ENCODE measurements around the gene DEXI. TPM values are rescaled to one million over a fixed set of nuclear protein-coding genes. Genes with fewer than 3 reads are reported as not detected.

Gene DEXI
- total RNA-seq (2014; rRNA removed) = 50.7 and 62.3 TPM in 2 replicates
- polyA plus RNA-seq (2012) = 32.7 TPM

DNA sequence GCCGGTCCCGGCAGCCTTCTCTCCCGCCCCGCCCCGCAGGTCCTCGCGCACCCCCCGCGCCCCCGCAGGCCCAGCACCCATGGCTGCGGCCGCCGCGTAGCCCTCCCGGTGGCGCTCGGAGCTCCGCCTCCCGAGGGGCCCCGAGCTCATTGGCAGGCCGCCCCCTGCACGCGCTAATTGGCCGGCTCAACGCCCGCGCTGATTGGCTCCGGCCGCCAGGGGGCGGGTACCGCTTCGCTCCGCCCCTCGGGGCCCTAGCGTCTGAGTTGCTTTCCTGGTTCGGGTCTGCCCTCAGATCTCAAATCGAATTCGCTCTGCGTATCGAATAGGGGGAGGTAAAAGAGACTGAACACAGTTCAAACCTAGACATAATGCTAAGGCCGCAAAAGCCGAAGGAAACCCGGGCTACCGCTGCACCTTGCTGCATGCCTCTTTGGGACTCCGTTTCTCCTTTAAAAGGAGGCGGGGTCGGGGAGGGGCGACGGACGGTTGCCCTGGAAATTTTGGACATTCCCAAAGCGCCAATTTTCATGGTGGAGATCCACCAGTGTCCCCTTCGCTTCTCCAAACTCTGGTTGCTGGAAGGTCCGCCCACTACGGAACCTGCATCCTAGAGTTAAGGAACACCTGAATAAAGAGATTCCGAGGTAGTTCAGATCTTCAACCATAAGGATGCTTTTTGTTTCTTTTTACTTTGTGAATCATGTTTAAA is at the start of gene DEXI:
Gene DEXI (minus strand): TSS at position 117 of the 712 bp plus-strand sequence. CDS start 463 bp downstream, outside the sequence.
- DNase-seq (ENCODE audit: low read depth) = peak; percentile 85

DNA sequence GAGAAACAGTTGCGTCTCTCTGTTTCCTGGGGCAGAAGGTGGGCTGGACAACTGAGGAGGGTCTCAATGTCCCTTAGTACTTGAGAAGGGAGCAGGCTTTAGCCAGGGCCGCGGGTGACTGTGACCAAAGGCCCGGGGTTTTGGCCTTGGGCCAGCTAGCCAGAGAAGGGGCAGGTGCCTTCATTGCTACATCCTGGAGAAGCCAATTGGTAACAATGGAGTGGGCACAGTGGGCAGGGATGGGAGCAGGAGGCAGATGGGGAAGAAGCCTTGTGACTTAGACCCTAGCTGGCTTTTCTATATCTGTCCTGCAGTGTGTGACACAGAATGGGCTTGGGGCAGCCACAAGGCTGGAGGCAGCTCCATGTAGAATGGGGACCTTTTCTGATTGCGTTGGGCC is 48.1 kb upstream of the DEXI start:
- DNase-seq (ENCODE audit: low read depth) = no peak

DNA sequence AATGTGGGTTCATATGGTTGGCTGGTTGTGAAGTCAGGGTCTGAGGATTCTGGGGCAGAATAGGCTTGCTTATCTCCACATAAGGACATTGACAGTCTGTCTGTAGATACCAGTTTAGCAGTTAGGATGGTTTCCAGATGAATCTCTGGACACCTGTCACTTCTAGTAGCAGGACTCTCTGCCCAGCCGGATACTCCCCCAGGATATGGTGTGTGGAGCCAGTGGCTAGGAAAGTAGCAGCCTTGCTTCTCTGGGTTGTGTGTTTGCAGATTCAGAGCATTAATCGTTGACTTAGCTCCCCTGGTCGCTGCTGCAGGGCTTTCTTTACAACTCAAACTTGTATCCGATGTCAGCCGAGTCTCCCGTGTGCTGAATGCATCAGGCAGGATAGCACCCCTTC is 47.3 kb upstream of the DEXI start:
- DNase-seq (ENCODE audit: low read depth) = no peak

DNA sequence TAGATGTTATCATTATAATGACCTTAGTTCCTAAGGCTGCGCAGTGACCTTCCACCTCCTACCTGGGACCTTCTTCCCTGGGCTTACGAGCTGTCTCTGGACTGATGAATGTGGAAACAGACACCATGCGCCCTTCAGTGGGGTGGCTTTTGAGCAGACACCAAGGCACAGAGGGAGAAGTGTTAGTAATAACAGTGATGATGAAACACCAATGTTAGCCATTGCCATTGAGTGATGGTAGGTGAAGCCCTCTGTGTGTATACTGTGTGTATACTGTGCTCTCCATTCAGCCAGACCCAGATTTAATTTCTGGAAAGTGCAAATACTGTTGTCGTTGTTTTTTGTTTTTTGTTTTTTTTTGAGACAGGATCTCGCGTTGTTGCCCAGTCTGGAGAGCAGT is 46.6 kb upstream of the DEXI start:
- DNase-seq (ENCODE audit: low read depth) = no peak

DNA sequence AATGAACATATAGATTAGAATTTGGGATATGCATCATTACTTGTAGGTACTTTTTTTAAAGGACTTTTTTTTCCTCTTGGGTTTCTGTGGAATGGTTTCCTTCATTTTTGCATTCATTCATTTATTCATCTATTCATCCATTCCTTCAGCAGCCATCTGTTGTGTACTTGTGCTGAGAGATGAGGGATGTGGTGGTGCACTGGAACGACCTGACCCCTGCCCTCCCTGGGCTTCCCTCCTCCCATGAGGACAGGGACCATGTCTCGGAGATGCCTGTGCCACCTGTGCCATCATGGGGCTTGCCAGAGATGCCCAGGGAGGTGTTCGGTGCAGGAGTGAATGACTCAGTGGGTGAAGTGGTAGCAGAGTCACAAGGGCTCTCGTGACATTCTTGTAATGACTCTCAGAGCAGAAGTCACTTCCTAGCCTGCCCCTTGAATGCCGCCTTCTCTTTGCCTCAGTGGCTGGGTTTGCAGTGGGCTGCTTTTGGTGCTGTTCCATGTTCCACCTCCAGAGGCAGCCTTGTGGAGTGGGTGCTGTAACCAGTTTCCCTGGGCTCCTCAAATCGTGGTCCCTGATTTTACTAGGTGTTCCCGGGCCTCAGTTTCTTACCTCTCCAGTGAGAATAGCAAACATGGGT is 46.0 kb upstream of the DEXI start:
- no peak for DNase-seq (ENCODE audit: low read depth)

DNA sequence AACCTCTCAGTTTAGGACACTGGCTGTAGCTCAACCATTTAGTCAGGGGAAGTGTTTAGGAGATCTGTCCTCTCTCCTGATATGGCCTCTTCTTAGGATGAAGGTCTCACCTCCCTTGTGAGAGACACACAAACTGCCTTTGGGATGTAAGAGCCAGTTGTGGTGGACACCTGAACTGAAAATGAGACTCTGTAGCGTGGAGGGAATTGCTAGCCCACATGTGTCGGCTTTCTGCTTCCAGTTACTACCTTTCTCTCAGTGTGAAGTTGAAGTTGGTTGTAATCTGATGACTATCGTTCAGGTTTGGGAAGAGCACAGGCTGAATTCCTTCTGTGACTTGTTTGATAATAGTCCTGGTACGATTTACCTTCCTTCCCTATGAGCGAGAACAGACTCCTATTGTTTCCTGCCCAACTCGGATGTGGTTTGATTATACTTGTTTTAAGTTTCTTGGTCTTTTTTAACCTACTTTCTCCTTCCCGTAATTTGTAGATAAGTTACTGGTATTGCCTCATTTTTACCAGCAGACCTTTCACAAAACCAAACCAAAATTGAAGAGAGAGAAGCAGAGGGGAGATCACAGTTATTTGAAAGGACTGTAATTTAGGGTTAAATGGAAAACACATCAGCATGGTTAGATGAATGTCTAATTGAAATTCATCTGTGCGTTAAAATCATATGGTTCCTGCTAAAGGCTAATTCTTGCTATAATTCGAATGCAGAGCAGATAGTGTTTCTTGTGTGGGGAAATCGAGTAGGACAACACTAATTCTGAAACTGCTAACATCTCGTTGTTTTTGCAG is 45.3 kb upstream of the DEXI start:
- no peak for DNase-seq (ENCODE audit: low read depth)

DNA sequence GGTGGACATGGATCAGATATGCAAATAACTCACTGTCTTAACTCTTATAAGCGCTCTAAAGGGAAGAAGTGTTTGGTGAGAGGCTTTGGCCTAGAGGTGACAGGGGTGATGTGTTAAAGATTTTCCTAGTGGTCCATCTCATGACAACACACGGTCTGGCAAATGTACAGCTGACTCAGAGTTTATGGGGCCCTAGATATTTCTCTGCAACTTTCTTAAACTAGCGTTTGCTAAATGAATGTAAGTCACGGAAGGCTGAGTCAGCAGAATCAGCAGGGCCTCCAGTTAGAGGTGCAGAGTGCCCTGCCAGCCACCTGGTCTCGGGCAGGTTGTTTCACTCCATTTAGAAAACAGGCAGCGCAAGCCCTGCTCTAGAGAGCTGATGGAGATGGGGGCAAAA is 42.2 kb upstream of the DEXI start:
- peak; percentile 60 for DNase-seq (ENCODE audit: low read depth)

DNA sequence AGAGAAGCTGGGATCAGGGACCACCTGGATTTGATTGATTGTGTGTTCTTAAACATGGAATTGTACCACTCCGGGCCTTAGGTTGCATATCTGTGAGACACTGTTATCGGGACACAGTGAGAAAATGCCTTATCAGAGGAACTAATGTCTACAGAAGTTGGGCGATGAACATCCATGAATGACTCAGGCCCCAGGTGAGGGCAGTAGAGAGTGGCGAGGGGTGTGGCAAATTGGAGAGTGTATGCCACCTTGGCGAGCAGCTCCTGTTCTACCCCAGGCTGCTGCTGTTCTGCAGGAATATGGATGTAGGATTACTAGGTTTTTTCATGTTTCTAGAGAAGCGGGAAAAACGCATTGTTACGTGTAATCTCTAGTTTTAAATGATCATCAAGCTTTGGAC is 40.9 kb upstream of the DEXI start:
- no peak for DNase-seq (ENCODE audit: low read depth)

DNA sequence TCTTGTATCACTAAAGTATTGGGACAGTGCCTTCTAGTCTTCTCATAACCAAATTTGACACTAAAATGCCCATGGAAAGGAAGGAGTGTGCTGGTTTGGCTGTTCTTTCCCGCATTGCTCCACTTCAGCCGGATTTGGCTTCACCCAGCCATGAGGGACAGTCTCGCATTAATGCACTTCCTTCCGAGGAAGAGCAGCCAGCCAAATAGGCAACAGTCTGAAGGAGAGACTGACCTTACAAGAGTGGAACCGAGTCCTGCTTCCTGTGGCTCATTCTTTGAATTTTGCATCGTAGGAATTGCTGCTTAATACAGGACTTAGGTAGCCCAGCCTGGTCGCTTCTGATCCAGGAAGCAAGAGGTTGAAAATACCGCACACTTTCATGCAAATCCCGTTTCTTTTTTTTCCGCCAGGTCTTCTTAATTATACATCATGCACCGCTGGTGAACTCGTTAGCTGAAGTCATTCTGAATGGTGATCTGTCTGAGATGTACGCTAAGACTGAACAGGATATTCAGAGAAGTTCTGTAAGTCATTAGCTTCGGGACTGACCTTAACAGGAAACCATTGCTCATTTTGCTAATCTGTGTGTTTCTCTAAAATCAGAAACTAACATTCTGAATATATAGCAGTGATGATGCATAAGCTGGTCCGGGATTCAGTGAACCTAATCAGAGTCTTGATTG is 40.3 kb upstream of the DEXI start:
- DNase-seq (ENCODE audit: low read depth) = no peak

DNA sequence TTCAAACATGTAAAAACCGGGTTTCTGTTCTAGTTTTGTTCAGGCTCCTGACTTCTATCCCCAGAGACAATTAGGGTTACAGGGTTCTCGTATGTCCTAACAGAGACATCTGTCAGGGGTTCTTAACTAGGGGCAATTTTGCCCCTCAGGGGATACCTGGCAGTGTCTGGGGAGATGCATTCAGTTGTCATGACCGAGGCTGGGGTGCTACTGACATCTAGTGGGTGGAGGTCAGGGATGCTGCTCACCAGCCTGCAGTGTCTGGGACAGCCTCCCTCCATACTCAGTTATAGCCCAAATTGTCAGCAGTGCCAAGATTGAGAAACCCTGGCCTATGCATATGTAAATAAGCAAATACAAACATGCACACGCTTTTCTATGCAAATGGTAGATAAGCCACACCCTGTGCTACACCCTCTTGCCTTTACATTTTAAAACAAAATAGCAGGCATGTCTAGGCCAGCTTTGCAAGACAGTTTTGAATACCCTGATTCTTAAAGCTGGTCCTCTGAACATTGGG is 39.5 kb upstream of the DEXI start:
- DNase-seq (ENCODE audit: low read depth) = no peak

DNA sequence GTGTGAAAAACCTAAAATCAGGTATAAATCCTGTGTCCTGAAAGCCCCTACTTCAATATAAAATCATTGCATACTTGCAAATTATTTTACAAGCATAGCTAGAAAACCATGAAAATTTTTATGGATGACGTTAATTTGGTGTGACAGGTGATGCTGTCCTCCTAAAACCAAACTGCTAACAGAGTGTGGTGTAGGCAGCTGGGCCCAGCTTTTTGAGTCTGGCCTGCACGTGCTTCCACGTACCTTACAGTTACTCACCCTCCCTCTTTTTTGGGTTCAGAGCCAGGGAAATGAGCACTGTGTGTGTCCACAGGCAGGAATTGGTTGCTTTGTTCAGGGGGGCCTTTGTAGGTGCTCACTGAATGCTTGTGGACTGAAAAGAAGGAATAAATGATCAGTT is 38.5 kb upstream of the DEXI start:
- no peak for DNase-seq (ENCODE audit: low read depth)

DNA sequence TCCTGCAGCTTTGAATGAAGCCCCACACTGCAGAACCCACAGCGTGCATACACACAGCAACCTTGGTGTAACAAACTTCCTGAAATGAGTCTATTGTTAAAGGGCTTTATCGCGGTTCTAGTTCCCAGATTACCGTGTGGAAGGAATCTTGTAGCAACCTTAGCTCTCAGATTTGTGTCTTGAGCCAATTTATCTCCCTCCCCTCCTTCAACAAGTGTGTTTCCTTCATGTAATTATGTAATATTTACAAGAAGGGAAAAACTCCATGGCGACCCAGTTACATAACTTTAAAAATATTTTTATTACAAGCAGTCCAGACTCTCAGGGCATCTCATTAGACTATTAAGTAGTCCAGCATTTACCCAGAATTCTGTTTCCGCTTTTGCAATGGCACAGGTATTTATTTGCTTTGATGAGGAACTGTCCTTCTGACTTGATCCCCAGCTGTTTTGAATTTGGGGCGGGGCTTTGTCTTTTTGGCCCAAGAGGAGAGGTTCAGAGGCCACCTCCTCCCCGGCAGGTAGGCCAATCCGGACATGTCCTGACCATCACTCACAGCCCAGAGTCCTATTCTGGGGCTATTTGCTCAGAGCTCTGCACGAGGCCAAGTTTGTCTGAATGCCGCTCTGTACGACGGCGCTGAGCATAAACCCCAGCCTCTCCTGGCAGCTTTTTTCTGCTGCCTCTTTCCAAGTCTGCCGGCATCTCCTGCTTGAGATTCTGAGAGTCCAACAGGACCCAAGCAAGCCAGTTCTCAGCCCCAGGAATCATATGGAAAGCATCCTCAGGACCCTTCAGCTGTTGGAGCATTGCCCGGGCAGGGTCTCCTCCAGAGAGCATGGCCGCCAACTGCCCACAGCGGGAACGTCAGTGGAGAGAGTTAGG is 37.7 kb upstream of the DEXI start:
- DNase-seq (ENCODE audit: low read depth) = no peak

DNA sequence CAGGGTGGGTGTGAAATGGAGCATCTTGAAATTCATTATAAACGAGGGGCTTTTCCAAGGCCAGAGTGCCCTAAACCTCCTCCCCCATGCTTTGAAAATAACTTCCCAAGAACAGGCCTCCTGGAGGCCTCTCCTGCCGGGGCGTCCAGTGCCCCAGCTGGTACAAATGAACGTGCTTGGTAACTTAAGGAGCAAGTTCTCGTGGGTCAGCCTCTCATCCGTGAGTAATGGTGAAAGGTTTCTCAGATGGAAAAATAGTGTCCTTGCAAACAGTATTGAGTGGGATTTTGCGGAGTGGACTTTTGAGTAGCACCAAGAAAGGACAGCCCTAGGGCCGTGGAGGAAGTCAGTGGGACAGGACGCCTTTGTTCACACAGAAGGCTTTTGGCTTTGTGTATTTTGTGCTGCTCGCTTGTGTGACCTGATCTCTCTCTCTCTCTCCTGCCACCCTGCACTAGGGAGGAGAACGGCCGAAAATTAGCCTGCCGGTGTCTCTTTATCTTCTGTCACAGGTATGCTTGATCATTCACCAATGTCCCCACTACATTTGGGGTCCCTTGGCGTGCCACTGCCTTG is 36.7 kb upstream of the DEXI start:
- no peak for DNase-seq (ENCODE audit: low read depth)

DNA sequence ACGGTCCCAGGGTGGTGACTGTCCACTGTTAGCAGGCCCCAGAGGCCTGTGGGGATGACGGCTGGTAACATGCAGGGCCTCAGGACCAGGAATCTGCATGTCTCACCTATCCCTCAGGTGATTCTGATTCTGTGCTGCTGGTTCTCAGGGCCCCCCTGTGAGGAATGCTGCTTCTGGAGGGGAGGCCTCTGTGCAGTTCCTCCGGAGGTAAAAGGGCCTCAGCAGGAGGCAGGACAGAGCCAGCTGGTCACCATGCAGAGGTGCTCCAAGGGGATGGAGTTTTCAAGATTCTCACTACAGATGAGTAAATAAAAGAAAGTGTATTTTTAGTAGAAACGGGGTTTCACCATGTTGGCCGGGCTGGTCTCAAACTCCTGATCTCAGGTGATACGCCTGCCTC is 35.9 kb upstream of the DEXI start:
- no peak for DNase-seq (ENCODE audit: low read depth)

DNA sequence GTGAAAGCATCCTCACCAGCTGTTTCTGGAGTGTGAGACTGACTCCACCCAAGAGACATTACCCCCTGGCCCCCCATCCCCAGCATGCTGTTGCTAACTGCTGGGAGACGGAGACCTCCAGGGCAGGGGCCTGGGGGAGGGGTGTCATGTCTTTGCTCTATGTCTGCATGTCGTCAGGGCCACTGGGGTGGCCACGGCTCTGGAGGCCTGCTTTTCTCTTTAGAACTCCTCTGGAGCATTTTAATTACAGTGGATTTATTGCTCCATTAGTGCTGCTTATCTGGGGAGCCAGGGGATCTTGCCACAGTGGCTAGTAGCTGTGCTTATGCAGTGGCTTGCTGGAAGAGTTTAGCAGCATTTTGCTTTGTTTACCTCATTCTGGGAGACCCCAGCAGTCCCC is 34.4 kb upstream of the DEXI start:
- no peak for DNase-seq (ENCODE audit: low read depth)

DNA sequence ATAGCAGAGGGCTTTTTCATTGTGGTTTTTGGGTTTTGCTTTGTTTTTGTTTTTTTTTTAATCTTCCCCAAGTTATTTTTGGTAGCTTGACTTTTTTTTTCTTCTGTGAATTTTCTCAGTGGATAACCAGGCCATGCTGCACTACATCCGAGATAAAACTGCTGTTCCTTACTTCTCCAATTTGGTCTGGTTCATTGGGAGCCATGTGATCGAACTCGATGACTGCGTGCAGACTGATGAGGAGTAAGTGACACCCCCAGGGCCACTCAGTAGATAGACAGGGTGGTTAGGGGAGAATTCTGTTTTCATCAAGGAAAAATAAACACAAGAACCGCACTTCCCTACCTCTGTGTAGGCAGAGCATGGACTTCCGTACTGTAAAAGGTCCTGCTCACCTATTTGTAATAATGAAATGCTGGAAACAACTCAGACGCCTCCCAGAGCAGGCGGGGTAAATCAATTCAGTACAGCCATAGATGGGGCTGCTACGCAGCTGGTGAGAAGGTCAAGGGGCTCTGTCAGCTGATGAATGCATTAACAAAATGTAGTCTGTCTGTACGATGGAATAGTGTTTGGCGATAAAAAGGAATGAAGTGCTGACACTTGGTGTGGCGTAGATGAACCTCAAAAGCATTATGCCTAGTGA is 30.7 kb upstream of the DEXI start:
- no peak for DNase-seq (ENCODE audit: low read depth)

DNA sequence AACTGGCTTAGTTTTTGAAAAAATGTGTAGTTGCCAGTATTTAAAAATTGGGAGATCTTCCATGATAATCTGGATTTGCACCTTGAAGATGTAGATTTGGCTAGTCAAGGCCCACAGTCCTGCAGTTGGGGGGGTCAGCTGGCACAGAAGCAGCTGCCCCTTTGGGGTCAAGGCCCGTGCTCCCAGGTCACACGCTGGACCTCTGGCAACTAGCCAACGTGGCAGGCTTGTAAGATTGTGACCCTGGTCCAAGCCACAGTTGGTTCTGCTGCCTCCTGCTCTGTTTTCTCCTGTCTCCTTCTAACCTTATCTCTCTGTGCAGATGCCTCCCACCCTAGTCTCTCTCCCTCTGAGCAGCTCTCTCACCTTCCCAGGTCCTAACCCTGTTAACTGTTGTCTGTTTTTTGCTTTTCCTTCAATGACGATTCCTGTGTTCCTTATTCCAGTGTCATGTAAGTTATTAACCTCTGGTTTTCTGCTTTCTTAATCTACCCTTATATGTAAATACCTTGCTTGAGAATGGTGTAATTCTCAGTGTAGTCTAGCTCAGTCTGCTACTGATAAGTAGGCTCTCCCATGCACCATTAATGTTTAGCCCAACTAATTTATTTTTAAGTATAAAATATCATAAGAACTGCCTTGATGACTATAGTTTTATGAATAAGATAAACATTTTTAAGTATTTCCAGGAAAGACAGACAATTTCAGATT is 30.0 kb upstream of the DEXI start:
- DNase-seq (ENCODE audit: low read depth) = no peak

DNA sequence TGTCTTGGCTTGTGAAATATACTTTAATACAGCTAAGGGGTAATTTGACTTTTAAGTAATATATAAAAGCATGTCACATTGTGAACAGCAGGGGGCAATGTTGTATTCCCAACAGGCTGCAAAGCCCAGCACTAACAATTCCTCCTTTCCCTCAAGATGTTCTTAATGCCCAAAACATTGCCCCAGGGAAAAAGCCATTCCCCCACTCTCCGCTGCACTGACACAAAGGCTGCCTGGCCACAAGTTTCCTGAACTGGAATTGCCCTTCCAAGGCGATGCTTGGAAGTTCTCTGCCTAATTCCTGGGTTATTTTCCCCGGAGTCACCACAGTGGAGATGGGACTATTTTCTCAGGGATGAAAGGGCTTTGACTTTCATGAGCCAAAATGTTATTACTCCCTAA is 29.3 kb upstream of the DEXI start:
- peak; percentile 80 for DNase-seq (ENCODE audit: low read depth)

DNA sequence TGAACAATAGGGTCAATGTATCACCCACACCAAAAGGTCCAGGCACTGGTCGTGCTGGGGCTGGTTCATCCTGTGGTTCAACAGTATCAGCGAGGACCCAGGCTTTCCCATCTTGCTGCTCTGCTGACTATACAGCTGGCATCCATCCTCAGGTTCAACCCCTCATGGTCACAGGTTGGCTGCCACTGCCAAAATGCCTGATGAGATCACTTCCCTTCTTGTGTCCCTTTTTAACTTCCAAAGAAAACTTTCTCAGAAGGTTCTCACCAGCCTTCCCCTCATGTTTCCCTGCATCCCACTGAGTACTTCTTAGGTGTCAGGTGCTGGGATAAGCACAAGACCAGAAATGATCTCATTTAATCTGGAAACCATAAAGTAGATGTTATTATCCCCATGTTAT is 27.8 kb upstream of the DEXI start:
- no peak for DNase-seq (ENCODE audit: low read depth)

All from LHCN-M2 (cell line).